HL-60 (cell line): ENCODE data around the gene COL4A2.

Source experiments
- DNase-seq, 2 experiments: peaks; one replicate each; pipeline ENCODE4 v3.0.0-alpha.2; 2010 to 2020; ENCODE audit warnings: low read depth in 1 of 2, low spot score in 1 of 2
- H3K27ac ChIP-seq: fragments of 250-450 bp; sonication (Bioruptor Pico); replicated peaks from 2 replicates; pipeline ENCODE4 v1.5.1; 2020; ENCODE audit warnings: mild to moderate bottlenecking, moderate library complexity
- H3K27me3 ChIP-seq: fragments of 250-450 bp; sonication (Bioruptor Pico); 2 replicates; pipeline ENCODE4 v1.5.1; 2021; ENCODE audit warnings: mild to moderate bottlenecking, moderate library complexity; ENCODE audit not compliant: insufficient read depth, poor library complexity, severe bottlenecking
- H3K4me3 ChIP-seq: replicated peaks from 2 replicates; pipeline ENCODE4 v1.5.1; 2011; ENCODE audit warnings: mild to moderate bottlenecking, control low read depth, low read length; ENCODE audit not compliant: insufficient read depth
- CTCF ChIP-seq: IDR thresholded peaks from one replicate; pipeline ENCODE4 v1.5.1; 2011; ENCODE audit warnings: low read length, control low read depth, inconsistent platforms; ENCODE audit not compliant: insufficient read depth
- GABPA ChIP-seq: IDR thresholded peaks from 2 replicates; pipeline ENCODE4 v1.6.1; 2012; ENCODE audit warnings: low read depth
- POLR2AphosphoS5 ChIP-seq: IDR thresholded peaks from 2 replicates; pipeline ENCODE4 v1.6.1; 2012; ENCODE audit warnings: low read depth
- REST ChIP-seq: IDR thresholded peaks from 2 replicates; pipeline ENCODE4 v1.6.1; 2012; ENCODE audit warnings: low read depth; ENCODE audit not compliant: insufficient replicate concordance
- SPI1 ChIP-seq: IDR thresholded peaks from 2 replicates; pipeline ENCODE4 v1.6.1; 2012; ENCODE audit warnings: low read depth, mild to moderate bottlenecking, borderline replicate concordance

Gene COL4A2

GRCh38 chr13:110557082-110557481 lies 250.0 kb downstream of the COL4A2 start:
- Histone ChIP-seq H3K27me3 (no peaks in the 10 kb centered on the region), H3K4me3 (no peak overlapping the region), H3K27ac (no peak overlapping the region)
- no peak for DNase-seq
- no peak for TF ChIP-seq GABPA
- no peak for TF ChIP-seq POLR2AphosphoS5
- no peak for TF ChIP-seq REST
- TF ChIP-seq CTCF, result no peak
- no peak for TF ChIP-seq SPI1

- Histone ChIP-seq H3K4me3 (no peak overlapping the region), H3K27me3 (no peaks in the 10 kb centered on the region), H3K27ac (no peak overlapping the region)
- no peak for TF ChIP-seq GABPA
- no peak for TF ChIP-seq REST
- no peak for TF ChIP-seq SPI1
- TF ChIP-seq CTCF, result no peak
- no peak for TF ChIP-seq POLR2AphosphoS5
- DNase-seq, result no peak
Measured at GRCh38 chr13:110557610-110558305, 250.7 kb downstream of the COL4A2 start.

GRCh38 chr13:110559429-110559943 lies 252.4 kb downstream of the COL4A2 start:
- H3K4me3 ChIP-seq, result no peak overlapping the region
- no peak for DNase-seq
- H3K27ac ChIP-seq, result no peak overlapping the region
- TF ChIP-seq SPI1 (no peak), REST (no peak), POLR2AphosphoS5 (no peak), GABPA (no peak), CTCF (no peak)
- no peaks in the 10 kb centered on the region for H3K27me3 ChIP-seq
